RWPE1 (cell line): ENCODE results near the gene SLC49A3.

Experiments
- CTCF ChIA-PET: fragments of 350-600 bp; sonication (Branson Sonifier 250); formaldehyde crosslinking; extraction: SDS; loops from one replicate; lab custom pipeline; 2021; lab: Yijun Ruan, JAX
- POLR2A ChIA-PET: fragments of 400-600 bp; formaldehyde crosslinking; extraction: SDS; loops from one replicate; lab custom pipeline; 2020; ENCODE audit warnings: antibody characterized with exemption; ENCODE audit not compliant: low non-redundant PET; lab: Yijun Ruan, JAX
- DNase-seq: peaks from one replicate; pipeline ENCODE4 v3.0.0; 2012; ENCODE audit warnings: low spot score
- H3K27ac ChIP-seq: fragments of 450-650 bp; 2 replicates; pipeline ENCODE4 v1.5.1; 2017
- CTCF ChIP-seq: fragments of 450-650 bp; conservative IDR thresholded peaks from 2 replicates; pipeline ENCODE4 v1.5.1; 2017; ENCODE audit warnings: low read depth, mild to moderate bottlenecking

The SLC49A3 gene

GRCh38 chr4:661881-662761 lies 26.8 kb downstream of the SLC49A3 start:
- ChIA-PET CTCF (interaction anchor here (0.7 kb wide), 1 partner anchor 10 kb away, joined by 3 read pairs; no protein-coding TSS in a partner anchor), POLR2A (no interaction called here)
- TF ChIP-seq CTCF, result no peak
- no peak for DNase-seq
- no peak overlapping the region for H3K27ac ChIP-seq

GRCh38 chr4:661231-661630 lies 27.7 kb downstream of the SLC49A3 start:
- no peak overlapping the region for H3K27ac ChIP-seq
- ChIA-PET CTCF (no interaction called here), POLR2A (no interaction called here)
- DNase-seq, result no peak
- no peak for TF ChIP-seq CTCF

GRCh38 chr4:660401-660800 lies 28.6 kb downstream of the SLC49A3 start:
- POLR2A ChIA-PET, result no interaction called here
- DNase-seq, result no peak
- H3K27ac ChIP-seq, result no peak overlapping the region
- no peak for TF ChIP-seq CTCF
- CTCF ChIA-PET, result no interaction called here

GRCh38 chr4:659851-660250 lies 29.1 kb downstream of the SLC49A3 start:
- ChIA-PET POLR2A (no interaction called here), CTCF (no interaction called here)
- no peak overlapping the region for H3K27ac ChIP-seq
- TF ChIP-seq CTCF, result no peak
- DNase-seq, result no peak

DNA sequence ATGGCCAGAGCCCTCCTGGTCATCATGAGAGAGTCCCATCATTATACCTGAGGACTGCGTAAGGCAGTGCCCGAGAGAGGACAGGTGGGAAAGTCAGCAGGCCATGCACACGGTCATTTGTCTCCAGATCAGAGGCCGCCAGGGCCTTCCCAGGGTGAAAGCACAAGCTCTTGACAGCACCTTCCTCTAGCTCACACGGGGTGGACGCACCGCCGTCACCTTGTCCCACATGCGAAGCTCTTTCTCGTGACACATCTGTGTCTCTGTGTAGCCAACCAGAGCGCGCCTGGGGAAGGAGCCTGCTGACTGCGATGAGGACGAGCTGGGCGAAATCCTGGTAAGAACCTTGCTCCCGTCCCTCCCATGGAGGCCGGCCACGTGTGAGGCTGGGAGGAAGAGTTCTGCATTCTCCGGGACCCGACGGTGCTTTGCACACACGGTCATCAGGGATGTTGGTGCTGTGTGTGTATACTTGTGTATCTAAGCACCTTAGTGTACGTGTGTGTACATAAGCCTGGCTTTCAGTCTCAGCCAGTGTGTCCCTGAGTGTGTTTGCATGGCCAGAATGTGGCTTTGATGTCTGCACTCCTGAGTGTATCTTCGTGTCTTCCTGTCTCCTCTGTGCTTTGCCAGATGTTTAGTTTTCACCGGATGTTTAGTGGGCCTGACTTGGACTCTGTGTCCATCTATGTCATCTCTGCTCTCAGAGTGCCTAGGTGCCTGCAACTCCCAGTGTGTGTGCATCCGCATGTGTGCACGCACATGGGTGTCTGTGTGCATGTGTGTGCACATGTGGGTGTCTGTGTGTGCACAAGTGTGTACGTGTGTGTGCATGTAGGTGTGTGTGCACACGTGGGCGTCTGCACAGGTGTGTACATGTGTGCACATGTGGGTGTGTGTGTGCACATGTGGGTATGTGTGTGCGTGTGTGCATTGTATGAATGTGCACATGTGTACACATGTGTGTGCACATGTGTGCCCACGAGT lies 30.0 kb downstream of the SLC49A3 start:
- TF ChIP-seq CTCF, result no peak
- ChIA-PET CTCF (no interaction called here), POLR2A (no interaction called here)
- DNase-seq, result no peak
- H3K27ac ChIP-seq, result no peak overlapping the region
